LoVo (cell line): Measurements from ENCODE around the gene ANK3.

ENCODE experiments used
- DNase-seq: peaks from one replicate; pipeline ENCODE4 v3.0.0-alpha.2; 2016; ENCODE audit warnings: low spot score

The ANK3 gene

GRCh38 chr10:60175441-60175971, 214.2 kb downstream of the ANK3 start:
- peak; percentile 20 for DNase-seq

GRCh38 chr10:60172363-60172990, 217.2 kb downstream of the ANK3 start:
- no peak for DNase-seq

- DNase-seq, result no peak
These were observed 218.2 kb downstream of the ANK3 start for GRCh38 chr10:60171436-60172013.

- DNase-seq, result no peak
These were observed 219.4 kb downstream of the ANK3 start for GRCh38 chr10:60170250-60170649.

GRCh38 chr10:60169111-60169510, 220.6 kb downstream of the ANK3 start:
- no peak for DNase-seq

- DNase-seq, result no peak
These were observed 222.6 kb downstream of the ANK3 start for GRCh38 chr10:60167050-60167449.

GRCh38 chr10:60163786-60164185, 225.9 kb downstream of the ANK3 start:
- no peak for DNase-seq

- no peak for DNase-seq
These were observed 227.0 kb downstream of the ANK3 start for GRCh38 chr10:60162631-60163030.

- no peak for DNase-seq
These were observed 233.6 kb downstream of the ANK3 start for GRCh38 chr10:60155943-60156683.

- DNase-seq, result no peak
These were observed 234.4 kb downstream of the ANK3 start for GRCh38 chr10:60155099-60155877.

GRCh38 chr10:60149003-60149402, 240.7 kb downstream of the ANK3 start:
- no peak for DNase-seq

GRCh38 chr10:60148266-60148840, 241.3 kb downstream of the ANK3 start:
- peak; percentile 81 for DNase-seq

GRCh38 chr10:60147576-60148265, 242.0 kb downstream of the ANK3 start:
- no peak for DNase-seq

GRCh38 chr10:60147025-60147424, 242.7 kb downstream of the ANK3 start:
- no peak for DNase-seq

GRCh38 chr10:60144099-60144498, 245.6 kb downstream of the ANK3 start:
- DNase-seq, result no peak

- DNase-seq, result peak; percentile 26
These were observed 246.9 kb downstream of the ANK3 start for GRCh38 chr10:60142736-60143135.

GRCh38 chr10:60141896-60142559, 247.6 kb downstream of the ANK3 start:
- no peak for DNase-seq

- peak; percentile 48 for DNase-seq
These were observed 248.7 kb downstream of the ANK3 start for GRCh38 chr10:60140651-60141632.

GRCh38 chr10:60139798-60140566, 249.7 kb downstream of the ANK3 start:
- DNase-seq, result no peak
